Measurements from ENCODE around the gene PTPRE. TPM values are rescaled to one million over a fixed set of nuclear protein-coding genes. Genes with fewer than 3 reads are reported as not detected.

PTPRE gene
- total RNA-seq, 1 experiment from 2014 or later, result 3.1 TPM

- ChIA-PET CTCF (interaction anchor here (1.1 kb wide), 1 partner anchor 89 kb away, joined by 3 read pairs; no protein-coding TSS in a partner anchor), POLR2A (no interaction called here)
- Mint-ChIP-seq H3K27me3 (ENCODE audit: low read depth) (no peaks in the 10 kb centered on the region), H3K36me3 (no peaks in the 10 kb centered on the region), H3K4me3 (no peak overlapping the region), H3K27ac (no peak overlapping the region), H3K9me3 (no peaks in the 10 kb centered on the region), H3K4me1 (no peaks in the 10 kb centered on the region)
- TF ChIP-seq, protein P1, sequence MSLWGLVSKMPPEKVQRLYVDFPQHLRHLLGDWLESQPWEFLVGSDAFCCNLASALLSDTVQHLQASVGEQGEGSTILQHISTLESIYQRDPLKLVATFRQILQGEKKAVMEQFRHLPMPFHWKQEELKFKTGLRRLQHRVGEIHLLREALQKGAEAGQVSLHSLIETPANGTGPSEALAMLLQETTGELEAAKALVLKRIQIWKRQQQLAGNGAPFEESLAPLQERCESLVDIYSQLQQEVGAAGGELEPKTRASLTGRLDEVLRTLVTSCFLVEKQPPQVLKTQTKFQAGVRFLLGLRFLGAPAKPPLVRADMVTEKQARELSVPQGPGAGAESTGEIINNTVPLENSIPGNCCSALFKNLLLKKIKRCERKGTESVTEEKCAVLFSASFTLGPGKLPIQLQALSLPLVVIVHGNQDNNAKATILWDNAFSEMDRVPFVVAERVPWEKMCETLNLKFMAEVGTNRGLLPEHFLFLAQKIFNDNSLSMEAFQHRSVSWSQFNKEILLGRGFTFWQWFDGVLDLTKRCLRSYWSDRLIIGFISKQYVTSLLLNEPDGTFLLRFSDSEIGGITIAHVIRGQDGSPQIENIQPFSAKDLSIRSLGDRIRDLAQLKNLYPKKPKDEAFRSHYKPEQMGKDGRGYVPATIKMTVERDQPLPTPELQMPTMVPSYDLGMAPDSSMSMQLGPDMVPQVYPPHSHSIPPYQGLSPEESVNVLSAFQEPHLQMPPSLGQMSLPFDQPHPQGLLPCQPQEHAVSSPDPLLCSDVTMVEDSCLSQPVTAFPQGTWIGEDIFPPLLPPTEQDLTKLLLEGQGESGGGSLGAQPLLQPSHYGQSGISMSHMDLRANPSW (CRISPR knock-in tag; conservative IDR thresholded peaks at IDR 0.05; ENCODE audit: low read depth), result no peak
- TF ChIP-seq CREM (CRISPR knock-in tag; IDR thresholded peaks at IDR 0.05), result no peak
- ATAC-seq (no peak), DNase-seq (ENCODE audit: low spot score) (no peak)
Observed at GRCh38 chr10:127922675-127923366, 15.9 kb downstream of the PTPRE start.

DNA sequence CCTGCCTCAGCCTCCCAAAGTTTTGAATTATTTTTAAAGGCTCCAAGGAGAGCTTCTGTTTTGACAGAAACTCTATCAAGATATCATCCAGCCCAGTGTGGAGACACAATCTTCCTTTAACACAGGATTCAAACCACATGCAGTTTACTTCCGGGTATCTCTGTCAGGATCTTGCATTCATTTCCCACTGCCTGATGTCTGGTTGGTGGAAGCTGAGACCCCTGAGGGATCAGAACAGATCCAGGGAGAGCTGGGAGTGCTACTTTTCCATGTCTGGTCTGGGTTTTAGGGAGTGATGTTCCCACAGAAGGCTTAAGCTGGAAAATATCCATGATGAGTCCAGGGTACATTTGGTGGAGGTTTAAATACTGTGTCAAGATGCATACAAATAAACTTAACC lies 16.7 kb downstream of the PTPRE start:
- ATAC-seq, result no peak
- H3K27me3 Mint-ChIP-seq (ENCODE audit: low read depth), result no peaks in the 10 kb centered on the region
- ChIA-PET CTCF (no interaction called here), POLR2A (interaction anchor here (1.2 kb wide), 1 partner anchor 12 kb away, joined by 3 read pairs; no protein-coding TSS in a partner anchor)
- no peak for DNase-seq (ENCODE audit: low spot score)
- no peak overlapping the region for H3K4me3 Mint-ChIP-seq
- peaks cover 6% of the 10 kb centered on the region; the same call in 1 of the 2 replicates for H3K4me1 Mint-ChIP-seq
- no peaks in the 10 kb centered on the region for H3K36me3 Mint-ChIP-seq
- no peaks in the 10 kb centered on the region for H3K9me3 Mint-ChIP-seq
- TF ChIP-seq TEAD4 (CRISPR knock-in tag; IDR thresholded peaks at IDR 0.05) (no peak), CREM (CRISPR knock-in tag; IDR thresholded peaks at IDR 0.05) (no peak), KAT7 (CRISPR knock-in tag; IDR thresholded peaks at IDR 0.05; ENCODE audit: borderline replicate concordance) (no peak), RORB (CRISPR knock-in tag; IDR thresholded peaks at IDR 0.05) (no peak), ARID4B (CRISPR knock-in tag; IDR thresholded peaks at IDR 0.05; ENCODE audit: borderline replicate concordance) (no peak), OVOL2 (CRISPR knock-in tag; IDR thresholded peaks at IDR 0.05; ENCODE audit: borderline replicate concordance) (no peak)
- TF ChIP-seq, protein P2, sequence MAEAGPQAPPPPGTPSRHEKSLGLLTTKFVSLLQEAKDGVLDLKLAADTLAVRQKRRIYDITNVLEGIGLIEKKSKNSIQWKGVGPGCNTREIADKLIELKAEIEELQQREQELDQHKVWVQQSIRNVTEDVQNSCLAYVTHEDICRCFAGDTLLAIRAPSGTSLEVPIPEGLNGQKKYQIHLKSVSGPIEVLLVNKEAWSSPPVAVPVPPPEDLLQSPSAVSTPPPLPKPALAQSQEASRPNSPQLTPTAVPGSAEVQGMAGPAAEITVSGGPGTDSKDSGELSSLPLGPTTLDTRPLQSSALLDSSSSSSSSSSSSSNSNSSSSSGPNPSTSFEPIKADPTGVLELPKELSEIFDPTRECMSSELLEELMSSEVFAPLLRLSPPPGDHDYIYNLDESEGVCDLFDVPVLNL (CRISPR knock-in tag; IDR thresholded peaks at IDR 0.05; ENCODE audit: borderline replicate concordance, low read depth), result no peak
- H3K27ac Mint-ChIP-seq, result no peak overlapping the region

GRCh38 chr10:127925471-127926207 lies 18.7 kb downstream of the PTPRE start:
- H3K4me1 Mint-ChIP-seq, result peaks cover 6% of the 10 kb centered on the region; the same call in 1 of the 2 replicates
- peaks cover 3% of the 10 kb centered on the region; the same call in 1 of the 2 replicates for H3K9me3 Mint-ChIP-seq
- no peak overlapping the region for H3K4me3 Mint-ChIP-seq
- DNase-seq (ENCODE audit: low spot score) (no peak), ATAC-seq (no peak)
- no peak overlapping the region for H3K27ac Mint-ChIP-seq
- H3K36me3 Mint-ChIP-seq, result no peaks in the 10 kb centered on the region
- CTCF ChIA-PET, result interaction anchor here (1.2 to 1.8 kb wide), 3 partner anchors 20 to 153 kb away, joined by 3 to 11 read pairs (median 7); partner anchors contain the start of gene PTPRE
- POLR2A ChIA-PET, result no interaction called here
- H3K27me3 Mint-ChIP-seq (ENCODE audit: low read depth), result no peaks in the 10 kb centered on the region
- no peak for TF ChIP-seq E2F5 (CRISPR knock-in tag; IDR thresholded peaks at IDR 0.05)
- TF ChIP-seq NFYB (CRISPR knock-in tag; conservative IDR thresholded peaks at IDR 0.05; ENCODE audit: low read depth), result no peak
- TF ChIP-seq, protein P3, sequence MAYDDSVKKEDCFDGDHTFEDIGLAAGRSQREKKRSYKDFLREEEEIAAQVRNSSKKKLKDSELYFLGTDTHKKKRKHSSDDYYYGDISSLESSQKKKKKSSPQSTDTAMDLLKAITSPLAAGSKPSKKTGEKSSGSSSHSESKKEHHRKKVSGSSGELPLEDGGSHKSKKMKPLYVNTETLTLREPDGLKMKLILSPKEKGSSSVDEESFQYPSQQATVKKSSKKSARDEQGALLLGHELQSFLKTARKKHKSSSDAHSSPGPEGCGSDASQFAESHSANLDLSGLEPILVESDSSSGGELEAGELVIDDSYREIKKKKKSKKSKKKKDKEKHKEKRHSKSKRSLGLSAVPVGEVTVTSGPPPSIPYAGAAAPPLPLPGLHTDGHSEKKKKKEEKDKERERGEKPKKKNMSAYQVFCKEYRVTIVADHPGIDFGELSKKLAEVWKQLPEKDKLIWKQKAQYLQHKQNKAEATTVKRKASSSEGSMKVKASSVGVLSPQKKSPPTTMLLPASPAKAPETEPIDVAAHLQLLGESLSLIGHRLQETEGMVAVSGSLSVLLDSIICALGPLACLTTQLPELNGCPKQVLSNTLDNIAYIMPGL (CRISPR knock-in tag; IDR thresholded peaks at IDR 0.05), result no peak
- TF ChIP-seq JAZF1 (CRISPR knock-in tag; IDR thresholded peaks at IDR 0.05), result no peak
- no peak for TF ChIP-seq CTCF (IDR thresholded peaks at IDR 0.05)
- TF ChIP-seq, protein P4, sequence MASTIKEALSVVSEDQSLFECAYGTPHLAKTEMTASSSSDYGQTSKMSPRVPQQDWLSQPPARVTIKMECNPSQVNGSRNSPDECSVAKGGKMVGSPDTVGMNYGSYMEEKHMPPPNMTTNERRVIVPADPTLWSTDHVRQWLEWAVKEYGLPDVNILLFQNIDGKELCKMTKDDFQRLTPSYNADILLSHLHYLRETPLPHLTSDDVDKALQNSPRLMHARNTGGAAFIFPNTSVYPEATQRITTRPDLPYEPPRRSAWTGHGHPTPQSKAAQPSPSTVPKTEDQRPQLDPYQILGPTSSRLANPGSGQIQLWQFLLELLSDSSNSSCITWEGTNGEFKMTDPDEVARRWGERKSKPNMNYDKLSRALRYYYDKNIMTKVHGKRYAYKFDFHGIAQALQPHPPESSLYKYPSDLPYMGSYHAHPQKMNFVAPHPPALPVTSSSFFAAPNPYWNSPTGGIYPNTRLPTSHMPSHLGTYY (CRISPR knock-in tag; IDR thresholded peaks at IDR 0.05), result no peak
